Limb (tissue), 2 donors: ENCODE data around the gene SOX2.

Experiments used
- DNase-seq, 2 donors: peaks; one replicate each; pipeline ENCODE4 v3.0.0-alpha.2; 2016; ENCODE audit errors: extremely low spot score in 2 of 2

The SOX2 gene

GRCh38 chr3:181704421-181705085 is 7.2 kb upstream of the SOX2 start:
- DNase-seq, result no peak

DNA sequence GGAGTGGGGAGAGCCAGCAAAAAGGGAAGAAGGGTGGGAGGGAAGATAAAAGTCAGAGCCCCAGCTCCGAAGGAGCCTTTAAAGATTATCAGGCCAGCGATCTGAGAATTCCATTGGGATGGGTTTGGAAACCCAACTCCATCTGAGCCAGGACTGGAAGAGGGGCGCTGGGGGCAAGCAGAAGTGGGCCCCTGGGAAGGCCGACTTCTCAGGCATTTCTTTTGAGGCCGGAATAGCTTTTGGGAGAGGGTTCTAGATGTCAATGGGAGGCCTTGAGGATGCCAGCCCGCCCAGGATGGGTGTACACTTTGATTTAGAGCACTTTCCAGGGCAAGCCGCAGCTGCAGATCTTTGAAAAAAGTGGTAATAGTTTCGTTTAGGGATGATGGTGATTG is 6.6 kb upstream of the SOX2 start:
- DNase-seq, result no peak

GRCh38 chr3:181707980-181708379 is 3.7 kb upstream of the SOX2 start:
- DNase-seq, result no peak

- peak; percentile 71 to 90 for DNase-seq
Measured at GRCh38 chr3:181709537-181710279, 2.0 kb upstream of the SOX2 start.

DNA sequence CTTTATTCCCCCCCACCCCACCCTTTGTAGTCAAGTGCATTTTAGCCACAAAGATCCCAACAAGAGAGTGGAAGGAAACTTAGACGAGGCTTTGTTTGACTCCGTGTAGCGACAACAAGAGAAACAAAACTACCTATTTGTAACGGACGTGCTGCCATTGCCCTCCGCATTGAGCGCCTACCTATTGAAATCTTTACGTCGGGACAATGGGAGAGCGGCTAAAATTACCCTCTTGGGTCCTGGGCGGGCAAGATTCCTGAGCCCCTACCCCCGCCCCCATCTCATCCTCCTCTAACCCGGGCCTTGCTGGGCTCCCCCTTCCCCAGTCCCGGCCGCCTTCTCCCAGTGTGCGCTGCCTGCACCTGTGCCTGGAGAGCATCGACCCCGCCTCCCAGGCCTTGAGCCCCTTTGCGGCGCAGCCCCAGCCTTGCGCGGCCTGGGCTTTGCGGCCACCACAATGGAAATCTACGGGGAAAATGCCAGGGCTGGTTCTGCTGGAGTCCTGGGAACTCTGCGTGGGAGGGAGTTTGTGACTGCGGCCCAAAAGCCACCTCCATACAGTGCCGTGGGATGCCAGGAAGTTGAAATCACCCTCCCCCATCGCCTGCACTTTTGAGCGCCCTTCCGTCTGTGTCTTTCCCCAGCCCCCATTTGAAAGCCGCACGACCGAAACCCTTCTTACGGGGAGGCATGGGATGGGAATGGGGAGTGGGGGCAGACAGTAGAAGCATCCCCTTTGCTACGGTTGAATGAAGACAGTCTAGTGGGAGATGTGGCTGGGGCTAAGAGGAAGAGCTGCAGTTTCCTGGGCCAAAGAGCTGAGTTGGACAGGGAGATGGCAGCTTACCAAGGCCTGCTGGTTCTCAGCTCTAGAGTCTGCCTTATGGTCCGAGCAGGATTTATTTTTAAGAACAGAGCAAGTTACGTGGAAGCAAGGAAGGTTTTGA is 1.1 kb upstream of the SOX2 start:
- peak in 1 of 2 donors; percentile 48 for DNase-seq

- no peak for DNase-seq
Measured at GRCh38 chr3:181712226-181712552, 464 bp downstream of the SOX2 start.

DNA sequence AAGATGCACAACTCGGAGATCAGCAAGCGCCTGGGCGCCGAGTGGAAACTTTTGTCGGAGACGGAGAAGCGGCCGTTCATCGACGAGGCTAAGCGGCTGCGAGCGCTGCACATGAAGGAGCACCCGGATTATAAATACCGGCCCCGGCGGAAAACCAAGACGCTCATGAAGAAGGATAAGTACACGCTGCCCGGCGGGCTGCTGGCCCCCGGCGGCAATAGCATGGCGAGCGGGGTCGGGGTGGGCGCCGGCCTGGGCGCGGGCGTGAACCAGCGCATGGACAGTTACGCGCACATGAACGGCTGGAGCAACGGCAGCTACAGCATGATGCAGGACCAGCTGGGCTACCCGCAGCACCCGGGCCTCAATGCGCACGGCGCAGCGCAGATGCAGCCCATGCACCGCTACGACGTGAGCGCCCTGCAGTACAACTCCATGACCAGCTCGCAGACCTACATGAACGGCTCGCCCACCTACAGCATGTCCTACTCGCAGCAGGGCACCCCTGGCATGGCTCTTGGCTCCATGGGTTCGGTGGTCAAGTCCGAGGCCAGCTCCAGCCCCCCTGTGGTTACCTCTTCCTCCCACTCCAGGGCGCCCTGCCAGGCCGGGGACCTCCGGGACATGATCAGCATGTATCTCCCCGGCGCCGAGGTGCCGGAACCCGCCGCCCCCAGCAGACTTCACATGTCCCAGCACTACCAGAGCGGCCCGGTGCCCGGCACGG is 991 bp downstream of the SOX2 start:
- DNase-seq, result peak in 1 of 2 donors; percentile 68

GRCh38 chr3:181713280-181713647 is 1.5 kb downstream of the SOX2 start:
- no peak for DNase-seq

GRCh38 chr3:181713676-181714612 is 2.2 kb downstream of the SOX2 start:
- no peak for DNase-seq

GRCh38 chr3:181715571-181716340 is 4.0 kb downstream of the SOX2 start:
- peak in 1 of 2 donors; percentile 58 for DNase-seq

GRCh38 chr3:181716966-181717365 is 5.2 kb downstream of the SOX2 start:
- DNase-seq, result no peak

DNA sequence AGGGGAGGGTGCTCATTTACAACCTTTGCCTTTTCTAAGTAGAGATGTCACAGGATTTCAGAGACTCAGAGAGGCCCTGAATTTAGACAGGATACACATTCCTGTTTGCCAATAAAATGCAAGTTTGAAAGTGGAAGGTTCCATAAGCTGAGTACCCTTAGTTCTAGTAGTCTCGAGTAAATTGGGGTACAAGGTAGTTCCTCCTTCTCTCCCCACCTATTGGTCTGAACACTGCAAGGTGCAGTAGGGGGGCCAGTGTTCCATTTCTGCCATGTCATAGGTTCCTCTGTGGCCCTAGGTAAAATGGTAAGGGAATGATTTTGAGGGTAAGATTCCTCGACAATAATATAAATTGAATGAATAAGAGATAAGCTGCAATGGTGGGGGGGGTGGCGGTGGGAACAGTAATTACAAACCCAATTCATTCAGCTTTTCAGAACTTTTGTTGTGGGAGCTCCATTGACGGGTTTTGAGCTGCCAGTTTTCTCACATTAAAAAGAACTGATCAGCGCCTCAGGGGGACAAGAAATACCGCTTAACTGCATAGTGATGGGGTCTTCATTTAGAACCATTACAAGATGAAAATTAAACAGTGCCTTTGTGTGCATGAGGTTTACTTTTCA is 5.9 kb downstream of the SOX2 start:
- DNase-seq, result no peak

- DNase-seq, result no peak
Measured at GRCh38 chr3:181718369-181718768, 6.6 kb downstream of the SOX2 start.

DNA sequence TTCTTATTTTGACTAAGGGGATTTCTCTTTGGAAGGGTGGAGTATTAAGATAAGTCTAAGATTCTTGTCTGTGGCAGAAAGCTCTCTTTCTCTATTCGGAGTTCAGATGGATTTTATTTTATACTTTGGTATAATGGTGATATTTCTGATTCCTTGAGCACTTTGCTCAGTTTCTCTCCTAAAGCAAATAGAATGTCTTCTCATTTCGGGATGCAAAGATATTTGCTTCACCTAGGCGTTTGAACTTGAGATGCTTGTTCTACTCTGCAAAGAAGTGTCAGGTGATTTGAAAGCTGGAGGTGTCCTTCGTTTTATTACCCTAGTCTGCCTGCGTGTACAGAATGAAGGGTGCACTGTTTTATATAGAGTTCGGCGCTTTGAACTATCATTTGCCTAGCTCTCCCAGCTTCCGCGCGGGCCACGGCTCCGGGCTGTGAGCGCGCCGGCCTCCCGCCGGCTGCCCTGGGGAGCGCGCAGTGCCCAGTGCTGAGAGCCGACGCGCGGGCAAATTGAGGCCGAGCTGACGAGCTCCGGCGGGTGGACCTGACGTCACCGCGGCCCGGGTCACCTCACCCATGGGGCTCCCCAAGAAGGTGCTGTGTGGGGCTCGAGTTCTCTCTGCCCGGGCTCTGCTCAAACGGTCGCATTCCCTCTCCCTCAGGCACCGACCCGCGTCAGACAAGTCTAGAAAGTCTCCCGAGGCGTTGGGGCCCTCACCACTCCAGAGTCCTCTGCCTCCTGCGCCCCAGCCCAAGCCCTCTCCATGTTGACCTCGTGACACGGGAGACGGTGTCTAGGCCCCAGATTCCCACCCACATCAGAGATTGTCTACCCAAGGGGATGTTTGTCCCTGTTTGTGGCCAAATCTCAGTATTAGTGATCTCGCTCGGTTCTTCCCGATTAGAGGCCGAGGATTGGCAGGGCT is 7.5 kb downstream of the SOX2 start:
- DNase-seq, result peak in 1 of 2 donors; percentile 51

DNA sequence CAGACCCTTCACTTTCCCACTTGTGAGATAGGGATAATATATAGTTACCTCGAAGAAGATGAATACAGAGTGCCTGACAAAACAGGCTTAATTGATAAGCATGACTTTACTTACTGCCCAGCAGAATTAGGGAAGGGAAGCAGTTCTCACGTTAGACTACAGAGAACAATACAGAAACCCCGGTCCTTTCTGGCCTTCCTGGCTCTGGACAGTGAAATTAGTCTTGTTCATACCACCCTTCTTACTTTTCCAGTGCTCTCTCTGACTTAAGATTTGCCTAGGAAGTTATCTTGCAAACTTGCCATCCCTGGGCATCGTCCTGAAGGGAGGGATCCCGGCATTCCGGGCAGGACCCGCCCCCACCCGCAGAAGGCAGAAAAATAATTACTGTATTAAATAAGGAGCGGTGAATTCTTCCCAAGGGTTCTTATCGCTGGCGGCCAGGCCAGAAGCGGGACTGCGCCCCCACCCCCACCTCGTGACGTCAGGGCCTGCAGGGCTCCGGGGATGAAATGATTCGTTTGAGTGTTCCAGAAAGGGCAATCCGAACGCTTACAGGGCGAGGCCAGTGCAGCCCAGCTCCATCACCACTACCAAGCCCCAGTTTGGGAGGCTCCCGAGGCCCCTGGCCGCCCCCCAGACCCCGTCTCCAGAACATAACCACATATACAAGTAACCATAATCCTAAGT is 8.4 kb downstream of the SOX2 start:
- peak in 1 of 2 donors; percentile 64 for DNase-seq

DNA sequence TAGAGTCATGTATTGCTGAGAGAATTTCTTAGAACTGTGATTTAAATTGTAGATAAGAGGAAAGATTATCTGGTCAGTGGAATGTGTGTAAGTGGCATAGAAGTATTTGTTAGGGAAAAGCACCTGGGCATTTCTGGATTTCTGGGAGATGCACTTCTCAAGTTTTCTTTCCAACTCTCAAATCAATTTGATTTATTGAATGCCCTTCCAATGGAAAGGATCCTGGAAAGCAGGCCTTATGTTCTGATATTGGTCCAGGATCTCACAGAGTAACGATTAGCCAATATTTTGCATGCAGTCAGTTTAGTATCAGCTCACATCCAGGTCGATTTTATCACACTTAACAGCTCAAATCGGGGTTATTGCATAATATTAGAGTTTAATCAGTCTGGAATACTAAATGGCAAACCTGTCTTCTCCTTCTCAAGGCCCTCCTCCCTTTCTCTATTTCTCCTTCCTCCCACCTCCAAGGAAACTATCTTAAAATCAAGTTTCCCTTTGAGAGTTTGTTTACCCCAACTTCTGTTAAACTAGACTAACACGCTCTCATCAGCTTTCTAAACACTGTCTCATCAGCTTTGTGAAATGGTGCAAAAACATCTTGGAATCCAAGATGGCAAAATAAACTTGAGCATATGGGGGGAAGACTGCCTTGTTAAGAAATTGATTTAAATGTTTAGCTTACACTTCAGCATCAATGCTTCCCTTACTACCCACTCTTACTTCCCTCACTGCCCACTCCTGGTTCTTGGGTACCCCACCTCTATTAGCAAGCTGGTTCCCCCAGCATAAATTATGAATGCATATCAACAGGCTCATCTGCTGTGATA is 9.5 kb downstream of the SOX2 start:
- no peak for DNase-seq

DNA sequence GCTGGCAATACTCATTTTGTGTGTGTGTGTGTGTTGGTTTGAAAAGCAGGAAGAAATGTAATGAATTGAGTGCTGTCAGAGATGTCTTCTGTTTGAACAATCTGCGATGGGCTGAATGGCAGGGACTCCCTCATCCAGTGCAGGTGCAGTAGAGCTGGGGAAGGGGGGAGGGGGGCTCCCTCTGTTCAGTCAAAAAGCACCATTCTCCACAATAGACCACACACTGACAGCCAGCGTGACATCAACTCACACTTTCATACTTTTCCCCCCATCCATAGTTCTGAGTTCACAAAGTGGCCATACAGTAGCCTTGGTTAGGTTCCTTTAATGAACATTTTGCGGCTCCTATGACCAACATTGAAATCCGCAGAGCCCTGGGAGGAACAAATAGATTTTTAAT is 10.4 kb downstream of the SOX2 start:
- no peak for DNase-seq
